ENCODE measurements around the gene C3orf80. TPM values are rescaled to one million over a fixed set of nuclear protein-coding genes. Genes with fewer than 3 reads are reported as not detected.

C3orf80 gene
- total and polyA plus RNA-seq, 10 of the 15 experiments (the other 5 are each of a cell fraction or from before 2014, with no cell fraction given): 0.02 to 0.04 TPM; not detected in 8

- Histone ChIP-seq H3K36me3 (ENCODE audit: control insufficient read depth in 2 of 2, insufficient read depth in 2 of 2, low read length in 1 of 2) (no peaks in the 10 kb centered on the region), H3K27me3 (replicated peaks in 1 of 2; ENCODE audit: control insufficient read depth in 2 of 2, insufficient read depth in 2 of 2, low read length in 1 of 2) (no peaks in the 10 kb centered on the region), H3K4me2 (ENCODE audit: control insufficient read depth, insufficient read depth) (no peak overlapping the region), H2AFZ (ENCODE audit: control insufficient read depth, low read depth, low read length) (no peak overlapping the region), H3K27ac (ENCODE audit: control insufficient read depth, insufficient read depth) (no peak overlapping the region), H3K9me3 (replicated peaks; ENCODE audit: control insufficient read depth, insufficient read depth, low read length) (no peaks in the 10 kb centered on the region; the same call in 1 of the 3 replicates), H3K4me1 (ENCODE audit: control insufficient read depth, insufficient read depth, low read length) (no peaks in the 10 kb centered on the region), H3K9ac (ENCODE audit: control insufficient read depth, insufficient read depth, low read length) (no peak overlapping the region), H3K4me3 (no peak overlapping the region), H3K79me2 (ENCODE audit: control insufficient read depth, insufficient read depth, low read length) (no peaks in the 10 kb centered on the region), H4K20me1 (ENCODE audit: control insufficient read depth, insufficient read depth) (no peaks in the 10 kb centered on the region)
- 8% methylated on average over 4 of the region's 4 CpGs for WGBS (ENCODE audit: insufficient coverage, insufficient replicate concordance, low lambda C conversion rate, missing lambda C conversion rate)
- ATAC-seq (no peak), DNase-seq (ENCODE audit: low read depth, low spot score) (no peak), FAIRE-seq (no peak)
- ChIA-PET CTCF (no interaction called here), POLR2A (no interaction called here), RAD21 (ENCODE audit: unreplicated experiment) (no interaction called here), SMC1A (ENCODE audit: uncharacterized antibody, unreplicated experiment) (no interaction called here)
- intact Hi-C loops (cut with micrococcal nuclease; ENCODE audit: unreplicated experiment) (no loop called here), in situ Hi-C loops (cut with MboI) (no loop called here)
- no TSS peak for BruUV-seq (replicated peaks)
- TF ChIP-seq BCLAF1 (IDR thresholded peaks at IDR 0.05) (no peak), CBFB (IDR thresholded peaks at IDR 0.05; ENCODE audit: low read depth) (no peak), MXI1 (IDR thresholded peaks at IDR 0.05; ENCODE audit: low read depth, low read length) (no peak), IRF3 (IDR thresholded peaks at IDR 0.05) (no peak), NBN (IDR thresholded peaks at IDR 0.05) (no peak), IRF4 (IDR thresholded peaks at IDR 0.05; ENCODE audit: low read depth, low read length) (no peak), GABPA (IDR thresholded peaks at IDR 0.05; ENCODE audit: low read depth) (no peak), USF1 (IDR thresholded peaks at IDR 0.05; ENCODE audit: borderline replicate concordance, extremely low read length, insufficient read depth, low read depth, low read length) (no peak), RB1 (IDR thresholded peaks at IDR 0.05; ENCODE audit: borderline replicate concordance) (no peak), SMAD1 (IDR thresholded peaks at IDR 0.05; ENCODE audit: low read depth, partially characterized antibody) (no peak), HDGF (IDR thresholded peaks at IDR 0.05) (no peak), ZNF592 (IDR thresholded peaks at IDR 0.05) (no peak), ELK1 (IDR thresholded peaks at IDR 0.05; ENCODE audit: low read depth, low read length) (no peak), ETV6 (conservative IDR thresholded peaks at IDR 0.05 in 1 of 2, IDR thresholded peaks at IDR 0.05 in 1 of 2; ENCODE audit: borderline replicate concordance in 1 of 2, low read depth in 1 of 2) (no peak), BRCA1 (IDR thresholded peaks at IDR 0.05; ENCODE audit: low read depth, low read length) (no peak)
Measured at GRCh38 chr3:160205606-160206005, 19.6 kb upstream of the C3orf80 start.

All from GM12878 (cell line).